NT2/D1 (cell line): ENCODE data around the gene HTT.

Experiments
- YY1 ChIP-seq: IDR thresholded peaks from 2 replicates; pipeline ENCODE4 v1.6.1; 2011; ENCODE audit not compliant: insufficient read length, insufficient read depth
- ZNF274 ChIP-seq: IDR thresholded peaks from 2 replicates; pipeline ENCODE4 v1.6.1; 2011; ENCODE audit warnings: mild to moderate bottlenecking, low read depth, low read length

DNA sequence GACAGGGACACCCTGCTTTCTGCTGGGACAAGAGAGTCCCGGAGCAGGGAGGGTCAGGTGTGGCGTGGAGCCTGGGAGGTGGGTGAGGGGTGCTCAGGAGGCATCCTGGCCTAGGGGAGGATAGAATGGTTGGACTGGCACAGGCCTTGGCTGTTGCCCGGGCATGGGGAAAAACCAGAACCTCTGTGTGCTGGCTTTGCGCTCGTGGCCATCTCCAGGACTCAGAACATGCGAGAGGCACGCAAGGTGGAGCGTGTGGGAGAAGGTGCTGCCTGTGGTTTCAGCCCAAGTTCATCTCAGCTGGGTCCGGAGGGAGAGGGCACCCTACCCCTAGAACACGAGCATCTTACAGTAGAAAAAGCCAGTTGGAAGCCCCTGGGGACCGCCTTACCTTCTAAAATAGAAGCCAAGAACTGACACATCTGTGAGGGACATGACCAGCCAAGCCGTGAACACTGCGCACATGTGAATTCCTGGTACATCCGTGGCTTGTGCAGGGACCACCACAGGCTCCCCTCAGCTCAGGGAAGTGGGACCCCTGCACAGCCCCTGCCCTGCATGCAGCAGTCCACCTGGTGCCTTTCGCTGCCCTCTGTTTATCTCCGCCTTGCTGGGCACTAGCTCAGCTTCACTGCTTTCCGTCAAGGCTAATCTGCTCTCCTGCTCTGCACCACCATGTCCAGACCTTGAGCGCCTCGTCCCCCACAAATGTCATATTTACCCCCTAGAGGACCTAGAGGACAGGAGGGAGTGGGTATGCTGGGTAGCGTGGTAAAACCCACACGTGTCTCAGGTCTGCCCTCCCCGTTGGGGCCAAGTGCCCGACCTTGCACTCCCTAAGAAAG lies 187.9 kb downstream of the HTT start:
- TF ChIP-seq ZNF274: no peak
- no peak for TF ChIP-seq YY1
